Right lobe of liver (tissue), 6 donors: ENCODE data around the gene PCCA. TPM values are rescaled to one million over a fixed set of nuclear protein-coding genes. Genes with fewer than 3 reads are reported as not detected.

Source experiments
- ATAC-seq, 4 donors: fragments of 200-7000 bp; cut with Tn5 transposase; one replicate each; pipeline ENCODE4 v1.9.1; 2020; ENCODE audit warnings: mild to moderate bottlenecking in 4 of 4, moderate library complexity in 4 of 4
- DNase-seq, 3 donors: peaks; one replicate each; pipeline ENCODE4 v3.0.0-alpha.2; 2020
- H3K27ac ChIP-seq, 3 donors: fragments of 200-600 bp; one replicate each; pipeline ENCODE4 v1.8.0; 2022
- H3K27me3 ChIP-seq, 2 donors: fragments of 200-600 bp; one replicate each; pipeline ENCODE4 v1.8.0; 2022
- H3K36me3 ChIP-seq, 4 donors: fragments of 200-600 bp; sonication (generic) in 1 of 4; one replicate each; pipeline versions ENCODE4 v1.5.1 to v1.8.0; 2017 to 2022; ENCODE audit warnings: control low read depth in 1 of 4
- H3K4me1 ChIP-seq, 4 donors: fragments of 200-600 bp; sonication (generic) in 1 of 4; one replicate each; pipeline versions ENCODE4 v1.5.1 to v1.8.0; 2017 to 2022; ENCODE audit warnings: control low read depth in 1 of 4
- H3K4me3 ChIP-seq, 3 donors: fragments of 200-600 bp; one replicate each; pipeline ENCODE4 v1.8.0; 2022
- H3K9me3 ChIP-seq, 4 donors: fragments of 200-600 bp; sonication (generic) in 1 of 4; one replicate each; pipeline versions ENCODE4 v1.5.1 to v1.8.0; 2017 to 2022; ENCODE audit warnings: control low read depth in 1 of 4
- POLR2A ChIP-seq: fragments of 450-650 bp; IDR thresholded peaks from one replicate; pipeline ENCODE4 v1.6.1; 2017; ENCODE audit warnings: antibody characterized with exemption, mild to moderate bottlenecking
- WGBS: methylation state at CpG from one replicate; pipeline ENCODE4 v1.1.6; 2018; ENCODE audit warnings: low coverage, low lambda C conversion rate; ENCODE audit not compliant: insufficient coverage; ENCODE audit errors: missing lambda C conversion rate; 5-methylcytosine and 5-hydroxymethylcytosine counted together
- intact Hi-C, 2 donors: fragments of 100-400 bp; cut with DNase I; formaldehyde crosslinking; loops; one replicate each; pipeline versions ENCODE4 v1.11.2 to v1.14.1; 2022
- total RNA-seq, 6 experiments: library from RNA; depleted of rRNA in 2 of 6; stranded (reverse); fragments of >200 nt in 2 of 6; fragmentation: NEBNext Ultra II Directional in 3 of 6; extraction: Animal tissue kit (Norgen Biotek cat#: 25700) in 3 of 6; gene quantifications; one replicate each; pipeline versions ENCODE4 v1.1.0 to v1.2.4, GENCODE V29; 2016 to 2023
- TF ChIP-seq, protein P1 (sequence below), 4 donors: fragments of 200-600 bp in 3 of 4; fragments of 450-650 bp in 1 of 4; IDR thresholded peaks; one replicate each; pipeline versions ENCODE4 v1.5.1 to v1.8.0; 2016 to 2022; ENCODE audit warnings: antibody characterized with exemption in 4 of 4, mild to moderate bottlenecking in 2 of 4
- donor health status: DM: no; HTN: yes; CAD: no.
- donor health status: DM: no; HTN: no; CAD: no.
- donor health status: DM: no; HTN: no; CAD: no.
- donor health status: DM: no; HTN: yes; CAD: no.
- donor health status: DM: no; HTN: yes; CAD: no.

PCCA gene
- total RNA-seq, 6 experiments from 2014 or later: 58.2 to 161 (median 85.2) TPM

DNA sequence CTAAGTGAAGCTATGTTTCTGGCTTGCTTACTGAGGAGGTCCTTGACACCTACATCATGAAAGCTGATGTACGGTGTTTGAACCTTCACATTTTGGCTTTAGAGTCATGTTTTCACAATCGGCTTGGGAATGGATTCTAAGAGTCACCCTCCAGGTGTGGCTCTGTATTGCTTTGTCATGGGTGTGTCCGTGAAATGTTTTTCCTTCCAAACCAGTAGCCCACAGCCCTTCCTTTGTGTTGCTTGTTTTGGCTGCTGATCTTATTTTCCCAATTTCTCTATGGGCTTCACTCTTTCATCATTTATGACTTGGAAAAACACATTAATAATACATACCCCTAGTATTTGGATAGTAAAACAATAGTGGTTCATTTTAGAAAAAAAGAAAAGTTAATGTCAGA is 259.1 kb downstream of the PCCA start:
- no peaks in the 10 kb centered on the region for H3K9me3 ChIP-seq
- intact Hi-C loops: no loop called here
- H3K36me3 ChIP-seq: no peaks in the 10 kb centered on the region
- no peak for DNase-seq
- no peak for TF ChIP-seq POLR2A
- TF ChIP-seq, protein P1, sequence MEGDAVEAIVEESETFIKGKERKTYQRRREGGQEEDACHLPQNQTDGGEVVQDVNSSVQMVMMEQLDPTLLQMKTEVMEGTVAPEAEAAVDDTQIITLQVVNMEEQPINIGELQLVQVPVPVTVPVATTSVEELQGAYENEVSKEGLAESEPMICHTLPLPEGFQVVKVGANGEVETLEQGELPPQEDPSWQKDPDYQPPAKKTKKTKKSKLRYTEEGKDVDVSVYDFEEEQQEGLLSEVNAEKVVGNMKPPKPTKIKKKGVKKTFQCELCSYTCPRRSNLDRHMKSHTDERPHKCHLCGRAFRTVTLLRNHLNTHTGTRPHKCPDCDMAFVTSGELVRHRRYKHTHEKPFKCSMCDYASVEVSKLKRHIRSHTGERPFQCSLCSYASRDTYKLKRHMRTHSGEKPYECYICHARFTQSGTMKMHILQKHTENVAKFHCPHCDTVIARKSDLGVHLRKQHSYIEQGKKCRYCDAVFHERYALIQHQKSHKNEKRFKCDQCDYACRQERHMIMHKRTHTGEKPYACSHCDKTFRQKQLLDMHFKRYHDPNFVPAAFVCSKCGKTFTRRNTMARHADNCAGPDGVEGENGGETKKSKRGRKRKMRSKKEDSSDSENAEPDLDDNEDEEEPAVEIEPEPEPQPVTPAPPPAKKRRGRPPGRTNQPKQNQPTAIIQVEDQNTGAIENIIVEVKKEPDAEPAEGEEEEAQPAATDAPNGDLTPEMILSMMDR (IDR thresholded peaks at IDR 0.05): no peak
- H3K27ac ChIP-seq: no peak overlapping the region
- no peaks in the 10 kb centered on the region for H3K27me3 ChIP-seq
- H3K4me1 ChIP-seq: no peaks in the 10 kb centered on the region
- WGBS: 32% methylated on average over 3 of the region's 3 CpGs
- no peak overlapping the region for H3K4me3 ChIP-seq
- peak in 2 of 4 donors; percentile 32 to 46 for ATAC-seq

DNA sequence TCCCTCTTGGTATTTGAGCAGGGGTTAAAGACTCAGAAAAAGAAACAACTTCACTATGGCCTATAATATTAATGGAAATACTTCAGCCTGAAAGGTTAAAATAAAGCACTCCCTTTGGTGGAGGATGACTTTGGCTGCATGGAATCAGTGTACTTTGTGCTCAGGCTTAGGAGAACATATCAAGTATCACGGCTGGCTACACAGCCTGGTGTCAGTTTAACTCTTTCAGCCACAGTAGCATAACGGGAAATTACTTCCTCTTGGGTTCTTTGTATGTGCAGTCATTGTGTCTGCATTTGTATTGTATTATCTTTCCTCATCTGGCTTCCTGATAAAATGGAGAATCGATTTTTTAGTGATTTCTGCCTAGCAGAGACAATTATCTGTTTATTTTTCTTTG is 260.7 kb downstream of the PCCA start:
- TF ChIP-seq POLR2A: no peak
- TF ChIP-seq, protein P1 (IDR thresholded peaks at IDR 0.05): no peak
- Histone ChIP-seq H3K4me1 (no peaks in the 10 kb centered on the region), H3K9me3 (no peaks in the 10 kb centered on the region), H3K27ac (no peak overlapping the region), H3K36me3 (no peaks in the 10 kb centered on the region), H3K4me3 (no peak overlapping the region), H3K27me3 (no peaks in the 10 kb centered on the region)
- intact Hi-C loops: no loop called here
- WGBS: 39% methylated on average over 3 of the region's 3 CpGs
- ATAC-seq (no peak), DNase-seq (no peak)

DNA sequence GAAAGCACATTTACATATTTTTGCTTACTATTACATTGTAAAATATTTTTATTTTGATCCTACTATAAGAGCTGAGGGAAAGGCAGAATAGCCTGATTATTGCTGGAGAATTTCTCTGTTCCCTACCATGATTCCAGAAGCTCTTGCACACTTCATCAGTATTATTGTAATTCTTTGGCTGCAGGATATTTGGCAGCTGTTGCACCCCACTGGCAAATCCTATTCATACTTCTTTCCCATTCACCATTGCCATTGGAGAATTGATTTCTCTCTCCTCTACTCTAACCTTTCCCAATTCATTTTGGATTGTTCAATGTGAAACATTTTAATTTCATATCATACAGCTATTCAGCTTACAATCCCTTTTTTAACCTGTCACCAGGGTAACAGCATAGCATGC is 261.7 kb downstream of the PCCA start:
- no peak for TF ChIP-seq POLR2A
- TF ChIP-seq, protein P1 (IDR thresholded peaks at IDR 0.05): no peak
- Histone ChIP-seq H3K4me3 (no peak overlapping the region), H3K27me3 (no peaks in the 10 kb centered on the region), H3K27ac (no peak overlapping the region), H3K36me3 (no peaks in the 10 kb centered on the region), H3K9me3 (no peaks in the 10 kb centered on the region), H3K4me1 (no peaks in the 10 kb centered on the region)
- intact Hi-C loops: no loop called here
- no peak for DNase-seq
- no peak for ATAC-seq

GRCh38 chr13:100356426-100356825 is 267.5 kb downstream of the PCCA start:
- no peak for TF ChIP-seq POLR2A
- TF ChIP-seq, protein P1 (IDR thresholded peaks at IDR 0.05): no peak
- Histone ChIP-seq H3K27me3 (no peaks in the 10 kb centered on the region), H3K36me3 (no peaks in the 10 kb centered on the region), H3K9me3 (no peaks in the 10 kb centered on the region), H3K27ac (no peak overlapping the region), H3K4me1 (no peaks in the 10 kb centered on the region), H3K4me3 (no peak overlapping the region)
- DNase-seq (no peak), ATAC-seq (no peak)
- intact Hi-C loops: no loop called here
- 65% methylated on average over 1 of the region's 1 CpG for WGBS

- Histone ChIP-seq H3K27me3 (no peaks in the 10 kb centered on the region), H3K36me3 (no peaks in the 10 kb centered on the region), H3K4me3 (no peak overlapping the region), H3K9me3 (no peaks in the 10 kb centered on the region), H3K27ac (no peak overlapping the region), H3K4me1 (no peaks in the 10 kb centered on the region)
- no peak for DNase-seq
- intact Hi-C loops: no loop called here
- WGBS: 61% methylated on average over 3 of the region's 3 CpGs
- TF ChIP-seq POLR2A: no peak
- TF ChIP-seq, protein P1 (IDR thresholded peaks at IDR 0.05): no peak
- ATAC-seq: no peak
These were observed 268.0 kb downstream of the PCCA start for GRCh38 chr13:100356889-100357288.
